Liver (tissue), 9 donors: ENCODE data around the gene TFAP2B. TPM values are rescaled to one million over a fixed set of nuclear protein-coding genes. Genes with fewer than 3 reads are reported as not detected.

Experiments
- DNase-seq: peaks from one replicate; pipeline ENCODE4 v3.0.0-alpha.2; 2017; ENCODE audit warnings: low spot score
- H3K27ac ChIP-seq, 2 donors: one replicate each; pipeline ENCODE4 v1.7.0; 2013; ENCODE audit warnings: inconsistent platforms in 2 of 2, low read length in 2 of 2, control low read depth in 1 of 2, low read depth in 1 of 2, mild to moderate bottlenecking in 1 of 2
- H3K27me3 ChIP-seq, 4 donors: one replicate each; pipeline versions ENCODE4 v1.6.1 to v1.7.0; 2013; ENCODE audit warnings: low read length in 3 of 4, inconsistent platforms in 1 of 4, mild to moderate bottlenecking in 1 of 4, moderate library complexity in 1 of 4; ENCODE audit not compliant: control insufficient read depth in 4 of 4, insufficient read depth in 4 of 4
- H3K36me3 ChIP-seq, 4 donors: one replicate each; pipeline versions ENCODE4 v1.6.1 to v1.7.0; 2013; ENCODE audit warnings: low read length in 3 of 4, mild to moderate bottlenecking in 3 of 4, low read depth in 1 of 4, moderate library complexity in 1 of 4; ENCODE audit not compliant: control insufficient read depth in 4 of 4, insufficient read depth in 3 of 4
- H3K4me1 ChIP-seq, 4 donors: one replicate each; pipeline versions ENCODE4 v1.6.1 to v1.7.0; 2013; ENCODE audit warnings: low read length in 3 of 4, mild to moderate bottlenecking in 3 of 4, moderate library complexity in 1 of 4; ENCODE audit not compliant: control insufficient read depth in 4 of 4, insufficient read depth in 4 of 4
- H3K4me3 ChIP-seq, 3 donors: one replicate each; pipeline versions ENCODE4 v1.6.1 to v1.7.0; 2013; ENCODE audit warnings: low read length in 3 of 3, control low read depth in 1 of 3, low read depth in 1 of 3, mild to moderate bottlenecking in 1 of 3
- H3K9ac ChIP-seq, 2 donors: one replicate each; pipeline ENCODE4 v1.7.0; 2013; ENCODE audit warnings: low read length in 2 of 2, mild to moderate bottlenecking in 2 of 2, moderate library complexity in 2 of 2, control low read depth in 1 of 2, low read depth in 1 of 2
- H3K9me3 ChIP-seq, 4 donors: one replicate each; pipeline versions ENCODE4 v1.6.1 to v1.7.0; 2013; ENCODE audit warnings: low read length in 3 of 4; ENCODE audit not compliant: control insufficient read depth in 4 of 4
- CTCF ChIP-seq: fragments of 150-350 bp; IDR thresholded peaks from 2 replicates; pipeline ENCODE4 v1.5.1; 2017; ENCODE audit warnings: improper control_type of control experiment, low read depth, low read length; ENCODE audit not compliant: missing input control
- EGR1 ChIP-seq, 2 donors: IDR thresholded peaks; 2 replicates each; pipeline ENCODE4 v1.6.1; 2016 to 2018; ENCODE audit warnings: antibody characterized with exemption in 2 of 2, low read depth in 2 of 2
- FOXA1 ChIP-seq: IDR thresholded peaks from 2 replicates; pipeline ENCODE4 v1.6.1; 2016; ENCODE audit warnings: antibody characterized with exemption
- FOXA2 ChIP-seq: IDR thresholded peaks from 2 replicates; pipeline ENCODE4 v1.6.1; 2016; ENCODE audit warnings: antibody characterized with exemption
- GABPA ChIP-seq, 2 donors: IDR thresholded peaks in 1 of 2; conservative IDR thresholded peaks in 1 of 2; 2 replicates each; pipeline ENCODE4 v1.6.1; 2016; ENCODE audit warnings: antibody characterized with exemption in 2 of 2, mild to moderate bottlenecking in 1 of 2, moderate library complexity in 1 of 2
- HNF4A ChIP-seq, 2 donors: conservative IDR thresholded peaks; 2 replicates each; pipeline ENCODE4 v1.6.1; 2016; ENCODE audit warnings: antibody characterized with exemption in 2 of 2, mild to moderate bottlenecking in 2 of 2
- HNF4G ChIP-seq: IDR thresholded peaks from 2 replicates; pipeline ENCODE4 v1.6.1; 2016; ENCODE audit warnings: antibody characterized with exemption
- JUND ChIP-seq, 2 donors: IDR thresholded peaks; 2 replicates each; pipeline ENCODE4 v1.6.1; 2016; ENCODE audit warnings: antibody characterized with exemption in 2 of 2
- MAX ChIP-seq: IDR thresholded peaks from 2 replicates; pipeline ENCODE4 v1.6.1; 2016; ENCODE audit warnings: antibody characterized with exemption
- NR2F2 ChIP-seq: IDR thresholded peaks from 2 replicates; pipeline ENCODE4 v1.6.1; 2016; ENCODE audit warnings: antibody characterized with exemption
- RAD21 ChIP-seq, 2 donors: IDR thresholded peaks; 2 replicates each; pipeline ENCODE4 v1.6.1; 2016; ENCODE audit warnings: antibody characterized with exemption in 2 of 2, mild to moderate bottlenecking in 2 of 2
- REST ChIP-seq: IDR thresholded peaks from 2 replicates; pipeline ENCODE4 v1.6.1; 2016; ENCODE audit warnings: antibody characterized with exemption, mild to moderate bottlenecking
- RXRA ChIP-seq, 2 donors: IDR thresholded peaks; 2 replicates each; pipeline ENCODE4 v1.6.1; 2017 to 2018; ENCODE audit warnings: antibody characterized with exemption in 2 of 2, mild to moderate bottlenecking in 1 of 2
- SP1 ChIP-seq: IDR thresholded peaks from 2 replicates; pipeline ENCODE4 v1.6.1; 2018; ENCODE audit warnings: antibody characterized with exemption, mild to moderate bottlenecking
- TAF1 ChIP-seq: conservative IDR thresholded peaks from 2 replicates; pipeline ENCODE4 v1.6.1; 2016; ENCODE audit warnings: antibody characterized with exemption, mild to moderate bottlenecking
- YY1 ChIP-seq: IDR thresholded peaks from 2 replicates; pipeline ENCODE4 v1.6.1; 2016; ENCODE audit warnings: antibody characterized with exemption, mild to moderate bottlenecking
- ZBTB33 ChIP-seq: IDR thresholded peaks from 2 replicates; pipeline ENCODE4 v1.6.1; 2016; ENCODE audit warnings: antibody characterized with exemption
- WGBS: extraction: QIAGEN DNeasy Blood & Tissue Kit; methylation state at CpG from one replicate; pipeline ENCODE4 v1.1.7; 2013; 5-methylcytosine and 5-hydroxymethylcytosine counted together
- polyA plus RNA-seq, 2 donors: library from polyadenylated mRNA; stranded (reverse) in 1 of 2; unstranded in 1 of 2; fragments of 200-250 nt in 1 of 2; fragments of >200 nt in 1 of 2; fragmentation: Nextera tagmentation in 1 of 2; extraction: Ambion mirVana in 1 of 2; gene quantifications; one replicate each; pipeline versions ENCODE4 v1.2.1 to v1.2.3, GENCODE V29; 2013 to 2015
- total RNA-seq, 2 donors: library from RNA; depleted of rRNA; stranded (reverse); fragments of >200 nt; gene quantifications; one replicate each; pipeline ENCODE4 v1.2.3, GENCODE V29; 2014
- donor health status: healthy.
- donor health status: healthy.
- donor health status: healthy.
- donor health status: healthy.
- donor health status: healthy.

The TFAP2B gene
- total and polyA plus RNA-seq, 4 donors: not detected

GRCh38 chr6:50873167-50873566, 54.5 kb downstream of the TFAP2B start:
- Histone ChIP-seq H3K4me1 (no peaks in the 10 kb centered on the region), H3K27me3 (peaks cover 0 to 2% (median 0%) of the 10 kb centered on the region in 4 donors), H3K4me3 (no peak overlapping the region), H3K36me3 (no peaks in the 10 kb centered on the region), H3K9ac (no peak overlapping the region), H3K27ac (no peak overlapping the region), H3K9me3 (no peaks in the 10 kb centered on the region)
- TF ChIP-seq RXRA (IDR thresholded peaks at IDR 0.05): no peak
- TF ChIP-seq CTCF: no peak
- TF ChIP-seq JUND (IDR thresholded peaks at IDR 0.05): no peak
- no peak for TF ChIP-seq TAF1
- no peak for TF ChIP-seq FOXA2
- TF ChIP-seq NR2F2: no peak
- TF ChIP-seq MAX: no peak
- no peak for TF ChIP-seq YY1
- no peak for TF ChIP-seq REST
- no peak for TF ChIP-seq RAD21 (IDR thresholded peaks at IDR 0.05)
- no peak for TF ChIP-seq EGR1 (IDR thresholded peaks at IDR 0.05; ENCODE audit: low read depth in 2 of 2)
- no peak for TF ChIP-seq HNF4A (conservative IDR thresholded peaks at IDR 0.05)
- no peak for TF ChIP-seq GABPA (IDR thresholded peaks at IDR 0.05 in 1 of 2, conservative IDR thresholded peaks at IDR 0.05 in 1 of 2)
- TF ChIP-seq ZBTB33: no peak
- TF ChIP-seq HNF4G: no peak
- no peak for DNase-seq
- 68% methylated on average over 1 of the region's 1 CpG for WGBS

GRCh38 chr6:50884364-50884763, 65.7 kb downstream of the TFAP2B start:
- TF ChIP-seq GABPA (IDR thresholded peaks at IDR 0.05 in 1 of 2, conservative IDR thresholded peaks at IDR 0.05 in 1 of 2) (no peak), EGR1 (IDR thresholded peaks at IDR 0.05; ENCODE audit: low read depth in 2 of 2) (no peak), ZBTB33 (no peak), REST (no peak), HNF4A (conservative IDR thresholded peaks at IDR 0.05) (no peak), FOXA1 (no peak), RAD21 (IDR thresholded peaks at IDR 0.05) (no peak), JUND (IDR thresholded peaks at IDR 0.05) (no peak), MAX (no peak), YY1 (no peak), RXRA (IDR thresholded peaks at IDR 0.05) (no peak), SP1 (no peak), HNF4G (no peak)
- no peak for DNase-seq
- H3K9ac ChIP-seq: no peak overlapping the region
- 73% methylated on average over 3 of the region's 3 CpGs for WGBS
- H3K27ac ChIP-seq: no peak overlapping the region
- no peaks in the 10 kb centered on the region for H3K27me3 ChIP-seq
- H3K9me3 ChIP-seq: no peaks in the 10 kb centered on the region
- H3K36me3 ChIP-seq: no peaks in the 10 kb centered on the region
- H3K4me1 ChIP-seq: no peaks in the 10 kb centered on the region
- H3K4me3 ChIP-seq: no peak overlapping the region
